ENCODE measurements around the gene SPRY2. TPM values are rescaled to one million over a fixed set of nuclear protein-coding genes. Genes with fewer than 3 reads are reported as not detected.

The SPRY2 gene
- polyA plus RNA-seq, 1 experiment: 15.2 TPM

- ChIA-PET POLR2A (no interaction called here), CTCF (interaction anchor here (0.9 to 1.5 kb wide), 2 partner anchors 33 to 886 kb away, joined by 3 read pairs; no protein-coding TSS in a partner anchor)
- H3K27me3 ChIP-seq (ENCODE audit: control insufficient read depth, insufficient read depth, low read length): no peaks in the 10 kb centered on the region
- DNase-seq (ENCODE audit: low read depth, low spot score): no peak
- H3K4me3 ChIP-seq (ENCODE audit: low read depth, low read length): no peak overlapping the region
- no peaks in the 10 kb centered on the region for H3K9me3 ChIP-seq (ENCODE audit: control insufficient read depth, insufficient read depth, low read length)
- H3K27ac ChIP-seq (ENCODE audit: low read depth, low read length): no peak overlapping the region
- no peak for TF ChIP-seq CTCF (IDR thresholded peaks at IDR 0.05; ENCODE audit: low read depth, low read length)
Observed at GRCh38 chr13:80309926-80310325, 31.0 kb downstream of the SPRY2 start.

- ChIA-PET POLR2A (no interaction called here), CTCF (no interaction called here)
- H3K27me3 ChIP-seq (ENCODE audit: control insufficient read depth, insufficient read depth, low read length): no peaks in the 10 kb centered on the region
- DNase-seq (ENCODE audit: low read depth, low spot score): no peak
- H3K9me3 ChIP-seq (ENCODE audit: control insufficient read depth, insufficient read depth, low read length): no peaks in the 10 kb centered on the region; the same call in 1 of the 2 replicates
- H3K4me3 ChIP-seq (ENCODE audit: low read depth, low read length): no peak overlapping the region
- TF ChIP-seq CTCF (IDR thresholded peaks at IDR 0.05; ENCODE audit: low read depth, low read length): no peak
- H3K27ac ChIP-seq (ENCODE audit: low read depth, low read length): no peak overlapping the region
Observed at GRCh38 chr13:80307401-80307987, 33.4 kb downstream of the SPRY2 start.

- Histone ChIP-seq H3K9me3 (ENCODE audit: control insufficient read depth, insufficient read depth, low read length) (peaks cover 1% of the 10 kb centered on the region; the same call in 1 of the 2 replicates), H3K27me3 (ENCODE audit: control insufficient read depth, insufficient read depth, low read length) (no peaks in the 10 kb centered on the region), H3K4me3 (ENCODE audit: low read depth, low read length) (no peak overlapping the region), H3K27ac (ENCODE audit: low read depth, low read length) (no peak overlapping the region)
- DNase-seq (ENCODE audit: low read depth, low spot score): no peak
- CTCF ChIA-PET: interaction anchor here (0.8 kb wide), 1 partner anchor 35 kb away, joined by 3 read pairs; no protein-coding TSS in a partner anchor
- POLR2A ChIA-PET: no interaction called here
- TF ChIP-seq CTCF (IDR thresholded peaks at IDR 0.05; ENCODE audit: low read depth, low read length): no peak
Observed at GRCh38 chr13:80306337-80306972, 34.5 kb downstream of the SPRY2 start.

- no peak overlapping the region for H3K4me3 ChIP-seq (ENCODE audit: low read depth, low read length)
- no peaks in the 10 kb centered on the region for H3K27me3 ChIP-seq (ENCODE audit: control insufficient read depth, insufficient read depth, low read length)
- CTCF ChIA-PET: interaction anchor here (0.8 to 1.0 kb wide), 2 partner anchors 36 to 38 kb away, joined by 3 to 6 read pairs; no protein-coding TSS in a partner anchor
- peaks cover 3% of the 10 kb centered on the region; the same call in 1 of the 2 replicates for H3K9me3 ChIP-seq (ENCODE audit: control insufficient read depth, insufficient read depth, low read length)
- H3K27ac ChIP-seq (ENCODE audit: low read depth, low read length): no peak overlapping the region
- POLR2A ChIA-PET: no interaction called here
- TF ChIP-seq CTCF (IDR thresholded peaks at IDR 0.05; ENCODE audit: low read depth, low read length): no peak
- DNase-seq (ENCODE audit: low read depth, low spot score): no peak
Observed at GRCh38 chr13:80305737-80306136, 35.2 kb downstream of the SPRY2 start.

GRCh38 chr13:80303225-80303811 lies 37.6 kb downstream of the SPRY2 start:
- ChIA-PET CTCF (no interaction called here), POLR2A (no interaction called here)
- DNase-seq (ENCODE audit: low read depth, low spot score): no peak
- TF ChIP-seq CTCF (IDR thresholded peaks at IDR 0.05; ENCODE audit: low read depth, low read length): no peak
- Histone ChIP-seq H3K4me3 (ENCODE audit: low read depth, low read length) (no peak overlapping the region), H3K27ac (ENCODE audit: low read depth, low read length) (no peak overlapping the region), H3K9me3 (ENCODE audit: control insufficient read depth, insufficient read depth, low read length) (peaks cover 3% of the 10 kb centered on the region; the same call in 1 of the 2 replicates), H3K27me3 (ENCODE audit: control insufficient read depth, insufficient read depth, low read length) (no peaks in the 10 kb centered on the region)
